ENCODE data around the gene RAB3GAP2.
"Not testable (repeated sequence)": the region's sequence is repeated elsewhere in the genome, so short reads cannot be mapped to it uniquely, and the experiment has no call there.

The RAB3GAP2 gene

GRCh38 chr1:220189750-220190347 lies 82.4 kb downstream of the RAB3GAP2 start:
- Histone ChIP-seq H3K4me3 (no peak overlapping the region), H3K36me3 (replicated peaks) (peaks cover 31% of the 10 kb centered on the region), H3K27me3 (ENCODE audit: low read depth) (no peaks in the 10 kb centered on the region), H3K4me1 (peaks cover 2% of the 10 kb centered on the region; the same call in 1 of the 2 replicates), H3K9me3 (no peaks in the 10 kb centered on the region)
- in situ Hi-C loops (cut with MboI; ENCODE audit: low sequenced_read_pairs) = loop anchor here (25.0 kb wide), 1 partner anchor 572 kb away; no protein-coding TSS in a partner anchor
- peak in 1 of 2 experiments; percentile 36 for DNase-seq (ENCODE audit: low spot score in 2 of 2)

GRCh38 chr1:220188538-220188937 lies 83.7 kb downstream of the RAB3GAP2 start:
- H3K4me3 ChIP-seq = no peak overlapping the region
- H3K27me3 ChIP-seq (ENCODE audit: low read depth) = no peaks in the 10 kb centered on the region
- H3K9me3 ChIP-seq = no peaks in the 10 kb centered on the region
- DNase-seq (ENCODE audit: low spot score in 2 of 2) = no peak
- H3K4me1 ChIP-seq = peaks cover 3% of the 10 kb centered on the region; the same call in 1 of the 2 replicates
- in situ Hi-C loops (cut with MboI; ENCODE audit: low sequenced_read_pairs) = loop anchor here (25.0 kb wide), 1 partner anchor 574 kb away; no protein-coding TSS in a partner anchor
- H3K36me3 ChIP-seq (replicated peaks) = peaks cover 27% of the 10 kb centered on the region

DNA sequence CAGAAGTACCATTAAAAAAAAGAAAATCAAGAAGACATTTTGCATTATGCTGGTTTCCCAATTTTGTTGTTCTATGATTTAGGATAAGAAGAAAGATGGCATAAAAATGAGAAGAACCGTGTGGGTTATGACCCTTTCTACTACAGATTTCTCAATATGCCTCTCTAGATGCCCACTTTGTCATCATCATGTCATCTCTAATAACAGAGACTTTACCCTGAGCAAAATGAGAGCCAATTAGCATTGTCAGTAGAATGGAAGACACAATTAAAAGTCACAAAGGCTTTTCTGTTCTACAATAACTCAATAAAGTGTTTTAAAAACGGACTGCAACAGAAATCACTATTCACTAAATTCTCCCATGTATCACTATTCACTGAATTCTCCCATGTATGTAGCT lies 85.5 kb downstream of the RAB3GAP2 start:
- H3K4me3 ChIP-seq = no peak overlapping the region
- peaks cover 14% of the 10 kb centered on the region for H3K36me3 ChIP-seq (replicated peaks)
- H3K4me1 ChIP-seq = peaks cover 3% of the 10 kb centered on the region; the same call in 1 of the 2 replicates
- no peak for DNase-seq (ENCODE audit: low spot score in 2 of 2)
- in situ Hi-C loops (cut with MboI; ENCODE audit: low sequenced_read_pairs) = loop anchor here (25.0 kb wide), 1 partner anchor 576 kb away; no protein-coding TSS in a partner anchor
- H3K9me3 ChIP-seq = no peaks in the 10 kb centered on the region
- H3K27me3 ChIP-seq (ENCODE audit: low read depth) = no peaks in the 10 kb centered on the region

GRCh38 chr1:220184506-220184905 lies 87.7 kb downstream of the RAB3GAP2 start:
- no peak for DNase-seq (ENCODE audit: low spot score in 2 of 2)
- Histone ChIP-seq H3K27me3 (ENCODE audit: low read depth) (no peaks in the 10 kb centered on the region), H3K36me3 (replicated peaks) (peaks cover 11% of the 10 kb centered on the region), H3K4me1 (peaks cover 3% of the 10 kb centered on the region; the same call in 1 of the 2 replicates), H3K4me3 (no peak overlapping the region), H3K9me3 (no peaks in the 10 kb centered on the region)
- in situ Hi-C loops (cut with MboI; ENCODE audit: low sequenced_read_pairs) = loop anchor here (25.0 kb wide), 1 partner anchor 578 kb away; no protein-coding TSS in a partner anchor

DNA sequence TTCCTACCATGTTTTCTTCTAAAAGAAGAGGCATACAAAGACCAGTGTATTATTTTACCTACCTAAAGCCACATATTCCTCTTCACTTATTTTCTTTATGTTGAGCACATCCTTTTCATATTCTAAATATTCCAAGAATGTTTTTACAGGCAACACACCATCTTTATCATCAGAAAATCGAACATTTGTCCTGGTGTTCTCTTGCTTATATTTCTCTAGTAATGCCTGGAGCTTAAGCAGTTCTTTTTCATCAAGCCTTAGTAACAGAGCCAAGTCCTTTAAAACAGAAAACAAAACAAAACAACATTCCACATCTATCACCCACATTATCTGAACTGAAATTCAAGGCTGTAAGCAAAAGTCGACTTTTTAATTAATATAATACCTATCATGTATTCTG lies 89.6 kb downstream of the RAB3GAP2 start:
- Histone ChIP-seq H3K9me3 (no peaks in the 10 kb centered on the region), H3K4me1 (peaks cover 3% of the 10 kb centered on the region; the same call in 1 of the 2 replicates), H3K4me3 (no peak overlapping the region), H3K27me3 (ENCODE audit: low read depth) (no peaks in the 10 kb centered on the region), H3K36me3 (replicated peaks) (peaks cover 5% of the 10 kb centered on the region)
- in situ Hi-C loops (cut with MboI; ENCODE audit: low sequenced_read_pairs) = loop anchor here (25.0 kb wide), 1 partner anchor 580 kb away; no protein-coding TSS in a partner anchor
- DNase-seq (ENCODE audit: low spot score in 2 of 2) = no peak

GRCh38 chr1:220182111-220182510 lies 90.1 kb downstream of the RAB3GAP2 start:
- H3K9me3 ChIP-seq = no peaks in the 10 kb centered on the region
- peaks cover 5% of the 10 kb centered on the region for H3K36me3 ChIP-seq (replicated peaks)
- no peaks in the 10 kb centered on the region for H3K27me3 ChIP-seq (ENCODE audit: low read depth)
- in situ Hi-C loops (cut with MboI; ENCODE audit: low sequenced_read_pairs) = loop anchor here (25.0 kb wide), 1 partner anchor 580 kb away; no protein-coding TSS in a partner anchor
- H3K4me3 ChIP-seq = no peak overlapping the region
- H3K4me1 ChIP-seq = peaks cover 3% of the 10 kb centered on the region; the same call in 1 of the 2 replicates
- no peak for DNase-seq (ENCODE audit: low spot score in 2 of 2)

DNA sequence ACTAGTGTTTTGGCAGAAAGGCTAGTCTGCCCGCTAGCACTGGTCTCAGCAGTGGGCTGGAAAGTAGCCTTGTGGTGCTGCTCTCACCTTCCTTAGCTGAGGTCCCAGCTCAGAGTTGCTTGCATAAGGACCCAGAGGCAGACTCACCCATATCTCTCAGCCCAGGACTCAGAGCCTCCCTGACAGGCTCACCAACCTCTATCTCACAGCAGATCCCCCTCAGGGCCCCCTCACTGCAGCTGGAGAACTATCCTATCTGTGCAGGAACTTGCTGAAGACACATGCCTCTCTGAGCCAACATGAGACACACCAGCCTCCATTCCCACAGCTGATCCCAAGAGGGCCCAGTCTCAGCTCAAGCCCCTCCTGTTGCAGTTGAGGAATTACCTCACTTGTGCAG lies 95.7 kb downstream of the RAB3GAP2 start:
- H3K27me3 ChIP-seq (ENCODE audit: low read depth) = no peaks in the 10 kb centered on the region
- H3K36me3 ChIP-seq (replicated peaks) = no peaks in the 10 kb centered on the region; the same call in none of the 2 replicates
- in situ Hi-C loops (cut with MboI; ENCODE audit: low sequenced_read_pairs) = loop anchor here (25.0 kb wide), 1 partner anchor 586 kb away; no protein-coding TSS in a partner anchor
- no peaks in the 10 kb centered on the region for H3K4me1 ChIP-seq
- no peak for DNase-seq (ENCODE audit: low spot score in 2 of 2)
- H3K9me3 ChIP-seq = no peaks in the 10 kb centered on the region
- H3K4me3 ChIP-seq = no peak overlapping the region

- H3K9me3 ChIP-seq = no peaks in the 10 kb centered on the region
- no peak overlapping the region for H3K4me3 ChIP-seq
- H3K27me3 ChIP-seq (ENCODE audit: low read depth) = no peaks in the 10 kb centered on the region
- H3K36me3 ChIP-seq (replicated peaks) = peaks cover 28% of the 10 kb centered on the region
- in situ Hi-C loops (cut with MboI; ENCODE audit: low sequenced_read_pairs) = no loop called here
- no peaks in the 10 kb centered on the region for H3K4me1 ChIP-seq
- DNase-seq (ENCODE audit: low spot score in 2 of 2) = no peak
Measured at GRCh38 chr1:220170836-220171526, 101.3 kb downstream of the RAB3GAP2 start.

- DNase-seq (ENCODE audit: low spot score in 2 of 2); in situ Hi-C loops (cut with MboI; ENCODE audit: low sequenced_read_pairs); H3K27me3 ChIP-seq (ENCODE audit: low read depth); H3K9me3 ChIP-seq; H3K4me1 ChIP-seq; H3K4me3 ChIP-seq: not testable (repeated sequence)
- H3K36me3 ChIP-seq (replicated peaks) = peaks cover 30% of the 10 kb centered on the region
Measured at GRCh38 chr1:220169887-220170286, 102.4 kb downstream of the RAB3GAP2 start.

DNA sequence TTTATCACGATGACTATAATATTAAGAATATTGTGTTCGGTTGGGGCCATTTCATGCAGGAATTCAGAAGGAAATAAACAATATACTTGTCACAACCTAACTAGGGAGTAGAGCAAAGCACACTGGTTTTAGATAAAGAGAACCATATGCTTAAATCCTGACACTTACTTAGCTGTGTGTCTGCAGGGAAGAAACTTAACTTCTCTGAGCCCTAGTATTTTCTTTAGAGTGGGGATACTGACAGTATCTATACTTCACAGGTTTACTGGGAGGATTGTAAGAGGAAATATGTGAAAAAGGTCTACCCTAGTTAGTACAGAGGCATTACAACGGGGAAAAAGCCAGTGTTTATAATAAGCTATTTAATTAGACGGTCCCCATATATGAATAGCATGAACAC lies 105.4 kb downstream of the RAB3GAP2 start:
- no peaks in the 10 kb centered on the region for H3K9me3 ChIP-seq
- H3K27me3 ChIP-seq (ENCODE audit: low read depth) = no peaks in the 10 kb centered on the region
- no peaks in the 10 kb centered on the region for H3K4me1 ChIP-seq
- no peak overlapping the region for H3K4me3 ChIP-seq
- in situ Hi-C loops (cut with MboI; ENCODE audit: low sequenced_read_pairs) = no loop called here
- peaks cover 30% of the 10 kb centered on the region for H3K36me3 ChIP-seq (replicated peaks)
- DNase-seq (ENCODE audit: low spot score in 2 of 2) = no peak

GRCh38 chr1:220164517-220164916 lies 107.7 kb downstream of the RAB3GAP2 start:
- no peaks in the 10 kb centered on the region for H3K4me1 ChIP-seq
- peaks cover 24% of the 10 kb centered on the region for H3K36me3 ChIP-seq (replicated peaks)
- no peaks in the 10 kb centered on the region for H3K9me3 ChIP-seq
- H3K27me3 ChIP-seq (ENCODE audit: low read depth) = no peaks in the 10 kb centered on the region
- no peak overlapping the region for H3K4me3 ChIP-seq
- in situ Hi-C loops (cut with MboI; ENCODE audit: low sequenced_read_pairs) = no loop called here
- DNase-seq (ENCODE audit: low spot score in 2 of 2) = no peak

- peaks cover 22% of the 10 kb centered on the region for H3K36me3 ChIP-seq (replicated peaks)
- H3K4me3 ChIP-seq = no peak overlapping the region
- H3K9me3 ChIP-seq = no peaks in the 10 kb centered on the region
- in situ Hi-C loops (cut with MboI; ENCODE audit: low sequenced_read_pairs) = no loop called here
- no peaks in the 10 kb centered on the region for H3K4me1 ChIP-seq
- DNase-seq (ENCODE audit: low spot score in 2 of 2) = no peak
- H3K27me3 ChIP-seq (ENCODE audit: low read depth) = no peaks in the 10 kb centered on the region
Measured at GRCh38 chr1:220164116-220164515, 108.1 kb downstream of the RAB3GAP2 start.

GRCh38 chr1:220160027-220160426 lies 112.2 kb downstream of the RAB3GAP2 start:
- H3K36me3 ChIP-seq (replicated peaks) = peaks cover 20% of the 10 kb centered on the region
- no peak overlapping the region for H3K4me3 ChIP-seq
- H3K4me1 ChIP-seq = peaks cover 12% of the 10 kb centered on the region
- H3K27me3 ChIP-seq (ENCODE audit: low read depth) = no peaks in the 10 kb centered on the region
- in situ Hi-C loops (cut with MboI; ENCODE audit: low sequenced_read_pairs) = no loop called here
- no peak for DNase-seq (ENCODE audit: low spot score in 2 of 2)
- H3K9me3 ChIP-seq = no peaks in the 10 kb centered on the region

DNA sequence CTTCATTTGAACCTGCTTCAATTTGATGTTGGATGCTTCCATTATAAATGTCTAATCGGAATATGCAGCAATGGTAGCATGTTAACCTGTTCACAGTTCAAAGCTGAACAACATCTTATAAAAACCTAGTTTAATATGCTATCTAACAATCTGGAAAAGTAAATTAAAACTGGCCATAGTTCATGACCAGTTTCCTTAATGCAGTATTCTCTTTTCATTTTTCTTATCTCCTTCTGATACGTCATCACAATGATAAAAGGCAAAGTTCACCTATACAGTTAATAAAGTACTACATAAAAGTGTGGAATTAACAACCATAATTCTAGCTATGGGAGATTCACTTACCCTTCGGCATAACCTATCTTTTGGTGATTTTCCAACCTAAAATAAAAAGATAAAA lies 113.2 kb downstream of the RAB3GAP2 start:
- H3K4me1 ChIP-seq = peaks cover 12% of the 10 kb centered on the region
- no peak overlapping the region for H3K4me3 ChIP-seq
- H3K36me3 ChIP-seq (replicated peaks) = peaks cover 20% of the 10 kb centered on the region
- H3K9me3 ChIP-seq = no peaks in the 10 kb centered on the region
- in situ Hi-C loops (cut with MboI; ENCODE audit: low sequenced_read_pairs) = no loop called here
- DNase-seq (ENCODE audit: low spot score in 2 of 2) = no peak
- H3K27me3 ChIP-seq (ENCODE audit: low read depth) = no peaks in the 10 kb centered on the region
